22Rv1 (cell line): Measurements from ENCODE around the gene RXFP1.

ENCODE experiments used
- ZFX ChIP-seq: fragments of 450-650 bp; IDR thresholded peaks from 2 replicates; pipeline ENCODE4 v1.6.1; 2017; ENCODE audit warnings: antibody characterized with exemption, borderline replicate concordance
- TF ChIP-seq, protein P1 (sequence below): fragments of 450-650 bp; IDR thresholded peaks from 2 replicates; pipeline ENCODE4 v1.5.1; 2017; ENCODE audit warnings: mild to moderate bottlenecking

DNA sequence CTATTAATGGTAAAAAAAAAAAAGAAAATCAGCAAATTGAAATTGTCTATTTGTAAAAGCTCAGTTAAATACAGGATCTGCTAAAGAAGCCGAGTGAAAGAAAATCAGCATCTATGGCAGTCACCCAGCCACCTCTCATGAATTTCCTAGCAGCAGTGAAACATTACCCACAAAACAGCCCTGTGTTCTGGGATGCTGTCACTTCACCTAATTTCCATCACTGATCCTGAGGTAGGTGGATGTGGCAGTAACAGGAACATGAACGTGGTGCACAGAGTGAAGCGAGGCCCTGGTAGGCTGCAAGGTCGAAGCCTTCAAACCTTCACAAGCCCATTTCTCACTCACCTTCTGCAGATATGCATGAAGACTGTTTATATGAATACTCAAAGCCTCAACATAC is 65.2 kb downstream of the RXFP1 start:
- TF ChIP-seq, protein P1, sequence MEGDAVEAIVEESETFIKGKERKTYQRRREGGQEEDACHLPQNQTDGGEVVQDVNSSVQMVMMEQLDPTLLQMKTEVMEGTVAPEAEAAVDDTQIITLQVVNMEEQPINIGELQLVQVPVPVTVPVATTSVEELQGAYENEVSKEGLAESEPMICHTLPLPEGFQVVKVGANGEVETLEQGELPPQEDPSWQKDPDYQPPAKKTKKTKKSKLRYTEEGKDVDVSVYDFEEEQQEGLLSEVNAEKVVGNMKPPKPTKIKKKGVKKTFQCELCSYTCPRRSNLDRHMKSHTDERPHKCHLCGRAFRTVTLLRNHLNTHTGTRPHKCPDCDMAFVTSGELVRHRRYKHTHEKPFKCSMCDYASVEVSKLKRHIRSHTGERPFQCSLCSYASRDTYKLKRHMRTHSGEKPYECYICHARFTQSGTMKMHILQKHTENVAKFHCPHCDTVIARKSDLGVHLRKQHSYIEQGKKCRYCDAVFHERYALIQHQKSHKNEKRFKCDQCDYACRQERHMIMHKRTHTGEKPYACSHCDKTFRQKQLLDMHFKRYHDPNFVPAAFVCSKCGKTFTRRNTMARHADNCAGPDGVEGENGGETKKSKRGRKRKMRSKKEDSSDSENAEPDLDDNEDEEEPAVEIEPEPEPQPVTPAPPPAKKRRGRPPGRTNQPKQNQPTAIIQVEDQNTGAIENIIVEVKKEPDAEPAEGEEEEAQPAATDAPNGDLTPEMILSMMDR, result no peak
- TF ChIP-seq ZFX, result no peak
